Hepatocyte (in vitro differentiated cells): Measurements from ENCODE around the gene CCSER2. TPM values are rescaled to one million over a fixed set of nuclear protein-coding genes. Genes with fewer than 3 reads are reported as not detected.
A peak's percentile ranks its signal among the peaks of the same experiment; 100 is the strongest.

Experiments
- DNase-seq: peaks from one replicate; pipeline ENCODE4 v3.0.0-alpha.2; 2016; ENCODE audit warnings: low spot score
- H2AFZ ChIP-seq: fragments of 200-600 bp; sonication (generic); 2 replicates; pipeline ENCODE4 v1.6.0; 2016; ENCODE audit warnings: antibody characterized with exemption, mild to moderate bottlenecking
- H3K27ac ChIP-seq: fragments of 200-600 bp; sonication (generic); 2 replicates; pipeline ENCODE4 v1.5.1; 2016; ENCODE audit warnings: mild to moderate bottlenecking
- H3K27me3 ChIP-seq: fragments of 200-600 bp; sonication (generic); 2 replicates; pipeline ENCODE4 v1.6.1; 2016
- H3K36me3 ChIP-seq: fragments of 200-600 bp; sonication (generic); replicated peaks from 2 replicates; pipeline ENCODE4 v1.5.1; 2016; ENCODE audit warnings: low read depth; ENCODE audit not compliant: insufficient read depth
- H3K4me1 ChIP-seq: fragments of 200-600 bp; sonication (generic); 2 replicates; pipeline ENCODE4 v1.5.1; 2016; ENCODE audit warnings: mild to moderate bottlenecking, moderate library complexity; ENCODE audit not compliant: insufficient read depth
- H3K4me2 ChIP-seq: fragments of 200-600 bp; sonication (generic); 2 replicates; pipeline ENCODE4 v1.6.0; 2016
- H3K4me3 ChIP-seq: fragments of 200-600 bp; sonication (generic); 2 replicates; pipeline ENCODE4 v1.5.1; 2016; ENCODE audit warnings: mild to moderate bottlenecking
- H3K79me2 ChIP-seq: fragments of 200-600 bp; sonication (generic); 2 replicates; pipeline ENCODE4 v1.6.0; 2017; ENCODE audit warnings: mild to moderate bottlenecking
- H3K9me2 ChIP-seq: fragments of 200-600 bp; sonication (generic); replicated peaks from 2 replicates; pipeline ENCODE4 v1.6.0; 2017; ENCODE audit warnings: mild to moderate bottlenecking; ENCODE audit not compliant: insufficient read depth
- H3K9me3 ChIP-seq: fragments of 200-600 bp; sonication (generic); 2 replicates; pipeline ENCODE4 v1.5.1; 2016; ENCODE audit warnings: low read depth, mild to moderate bottlenecking
- H4K20me1 ChIP-seq: fragments of 200-600 bp; sonication (generic); 2 replicates; pipeline ENCODE4 v1.6.0; 2016; ENCODE audit warnings: mild to moderate bottlenecking; ENCODE audit not compliant: insufficient read depth, poor library complexity, severe bottlenecking
- CTCF ChIP-seq: fragments of 200-600 bp; sonication (generic); IDR thresholded peaks from 2 replicates; pipeline ENCODE4 v1.5.1; 2016; ENCODE audit warnings: antibody characterized with exemption, mild to moderate bottlenecking; ENCODE audit not compliant: poor library complexity
- EZH2 ChIP-seq: fragments of 200-600 bp; sonication (generic); IDR thresholded peaks from 2 replicates; pipeline ENCODE4 v1.6.1; 2016; ENCODE audit warnings: antibody characterized with exemption, mild to moderate bottlenecking, borderline replicate concordance
- EZH2phosphoT487 ChIP-seq: fragments of 200-600 bp; sonication (generic); IDR thresholded peaks from one replicate; pipeline ENCODE4 v1.6.1; 2018; ENCODE audit warnings: antibody characterized with exemption, mild to moderate bottlenecking, low read depth, moderate library complexity; ENCODE audit not compliant: unreplicated experiment, severe bottlenecking
- WGBS: methylation state at CpG from one replicate; pipeline ENCODE4 v1.1.6; 2016; ENCODE audit warnings: low lambda C conversion rate; ENCODE audit errors: missing lambda C conversion rate; 5-methylcytosine and 5-hydroxymethylcytosine counted together
- polyA plus RNA-seq: library from polyadenylated mRNA; unstranded; fragments of >200 nt; fragmentation: Nextera tagmentation; extraction: Ambion mirVana; gene quantifications from 2 replicates; pipeline ENCODE4 v1.2.1, GENCODE V29; 2016
- total RNA-seq: library from RNA; depleted of rRNA; stranded (reverse); fragments of >200 nt; gene quantifications from 2 replicates; pipeline ENCODE4 v1.2.3, GENCODE V29; 2014

The CCSER2 gene
- total and polyA plus RNA-seq, 2 experiments from 2014 or later, result 36.5 to 39.7 TPM

GRCh38 chr10:84310470-84310869, 17.9 kb upstream of the CCSER2 start:
- Histone ChIP-seq H3K36me3 (no peaks in the 10 kb centered on the region), H2AFZ (no peak overlapping the region), H4K20me1 (no peaks in the 10 kb centered on the region), H3K9me2 (no peaks in the 10 kb centered on the region), H3K79me2 (no peaks in the 10 kb centered on the region), H3K27ac (no peak overlapping the region), H3K9me3 (no peaks in the 10 kb centered on the region), H3K27me3 (no peaks in the 10 kb centered on the region), H3K4me3 (no peak overlapping the region), H3K4me2 (no peak overlapping the region), H3K4me1 (no peaks in the 10 kb centered on the region)
- TF ChIP-seq CTCF (no peak), EZH2phosphoT487 (no peak), EZH2 (no peak)
- DNase-seq, result no peak
- 91% methylated on average over 2 of the region's 2 CpGs for WGBS

- Histone ChIP-seq H3K9me3 (no peaks in the 10 kb centered on the region), H3K27ac (no peak overlapping the region), H3K4me2 (no peak overlapping the region), H3K27me3 (no peaks in the 10 kb centered on the region), H3K36me3 (no peaks in the 10 kb centered on the region), H3K9me2 (no peaks in the 10 kb centered on the region), H4K20me1 (no peaks in the 10 kb centered on the region), H3K4me3 (no peak overlapping the region), H3K4me1 (no peaks in the 10 kb centered on the region), H3K79me2 (no peaks in the 10 kb centered on the region), H2AFZ (no peak overlapping the region)
- WGBS, result 90% methylated on average over 8 of the region's 8 CpGs
- TF ChIP-seq EZH2phosphoT487 (no peak), CTCF (no peak), EZH2 (no peak)
- no peak for DNase-seq
Observed at GRCh38 chr10:84311576-84311975, 16.8 kb upstream of the CCSER2 start.

- H3K79me2 ChIP-seq, result no peaks in the 10 kb centered on the region
- H3K4me2 ChIP-seq, result no peak overlapping the region
- H3K9me2 ChIP-seq, result no peaks in the 10 kb centered on the region
- H3K27ac ChIP-seq, result peak overlapping the region; percentile 87
- H3K4me1 ChIP-seq, result no peaks in the 10 kb centered on the region
- no peaks in the 10 kb centered on the region for H3K36me3 ChIP-seq
- H3K9me3 ChIP-seq, result no peaks in the 10 kb centered on the region
- no peak for DNase-seq
- H4K20me1 ChIP-seq, result no peaks in the 10 kb centered on the region
- TF ChIP-seq CTCF, result no peak
- no peak for TF ChIP-seq EZH2
- TF ChIP-seq EZH2phosphoT487, result no peak
- 95% methylated on average over 2 of the region's 2 CpGs for WGBS
- H3K27me3 ChIP-seq, result no peaks in the 10 kb centered on the region
- H3K4me3 ChIP-seq, result no peak overlapping the region
- no peak overlapping the region for H2AFZ ChIP-seq
Observed at GRCh38 chr10:84312816-84313215, 15.6 kb upstream of the CCSER2 start.

- Histone ChIP-seq H2AFZ (no peak overlapping the region), H3K4me1 (no peaks in the 10 kb centered on the region), H3K9me3 (no peaks in the 10 kb centered on the region), H3K36me3 (no peaks in the 10 kb centered on the region), H3K4me2 (no peak overlapping the region), H3K9me2 (no peaks in the 10 kb centered on the region), H3K4me3 (no peak overlapping the region), H3K27me3 (no peaks in the 10 kb centered on the region), H3K79me2 (no peaks in the 10 kb centered on the region), H3K27ac (peak overlapping the region; percentile 82), H4K20me1 (no peaks in the 10 kb centered on the region)
- no peak for DNase-seq
- TF ChIP-seq EZH2phosphoT487 (no peak), EZH2 (no peak), CTCF (no peak)
- WGBS, result 83% methylated on average over 5 of the region's 5 CpGs
Observed at GRCh38 chr10:84314275-84314674, 14.1 kb upstream of the CCSER2 start.
